Smooth muscle cell (in vitro differentiated cells): ENCODE data around the gene FLT4. TPM values are rescaled to one million over a fixed set of nuclear protein-coding genes. Genes with fewer than 3 reads are reported as not detected.

Experiments
- DNase-seq: peaks from one replicate; lab custom pipeline; 2025; ENCODE audit not compliant: unreplicated experiment; lab: John Stamatoyannopoulos, UW
- H2AFZ ChIP-seq: fragments of 200-600 bp; sonication (generic); 2 replicates; pipeline ENCODE4 v1.6.0; 2016; ENCODE audit warnings: antibody characterized with exemption, low read depth, mild to moderate bottlenecking
- H3F3A ChIP-seq: fragments of 200-600 bp; sonication (generic); 2 replicates; pipeline ENCODE4 v1.6.0; 2017; ENCODE audit warnings: antibody characterized with exemption, low read depth
- H3K27ac ChIP-seq: fragments of 200-600 bp; sonication (generic); 2 replicates; pipeline ENCODE4 v1.5.1; 2016; ENCODE audit warnings: low read depth, mild to moderate bottlenecking
- H3K27me3 ChIP-seq: fragments of 200-600 bp; sonication (generic); 2 replicates; pipeline ENCODE4 v1.6.1; 2016; ENCODE audit warnings: low read depth, mild to moderate bottlenecking
- H3K36me3 ChIP-seq: fragments of 200-600 bp; sonication (generic); 2 replicates; pipeline ENCODE4 v1.5.1; 2016; ENCODE audit warnings: low read depth
- H3K4me1 ChIP-seq: fragments of 200-600 bp; sonication (generic); 2 replicates; pipeline ENCODE4 v1.5.1; 2016; ENCODE audit warnings: low read depth
- H3K4me2 ChIP-seq: fragments of 200-600 bp; sonication (generic); 2 replicates; pipeline ENCODE4 v1.6.0; 2016; ENCODE audit warnings: mild to moderate bottlenecking
- H3K4me3 ChIP-seq: fragments of 200-600 bp; sonication (generic); 2 replicates; pipeline ENCODE4 v1.5.1; 2016; ENCODE audit warnings: mild to moderate bottlenecking
- H3K79me2 ChIP-seq: fragments of 200-600 bp; sonication (generic); 2 replicates; pipeline ENCODE4 v1.6.0; 2016; ENCODE audit warnings: low read depth, mild to moderate bottlenecking
- H3K9ac ChIP-seq: fragments of 200-600 bp; sonication (generic); 2 replicates; pipeline ENCODE4 v1.6.0; 2016; ENCODE audit warnings: low read depth
- H3K9me3 ChIP-seq: fragments of 200-600 bp; sonication (generic); replicated peaks from 2 replicates; pipeline ENCODE4 v1.5.1; 2016; ENCODE audit warnings: low read depth
- H4K20me1 ChIP-seq: fragments of 200-600 bp; sonication (generic); 2 replicates; pipeline ENCODE4 v1.6.0; 2016; ENCODE audit warnings: low read depth
- WGBS: methylation state at CpG from one replicate; pipeline ENCODE4 v1.1.7; 2016; ENCODE audit warnings: low lambda C conversion rate; 5-methylcytosine and 5-hydroxymethylcytosine counted together
- polyA plus RNA-seq: library from polyadenylated mRNA; unstranded; fragments of >200 nt; fragmentation: Nextera tagmentation; extraction: Ambion mirVana; gene quantifications from 2 replicates; pipeline ENCODE4 v1.2.1, GENCODE V29; 2016
- total RNA-seq: library from RNA; depleted of rRNA; stranded (reverse); fragments of >200 nt; gene quantifications from 2 replicates; pipeline ENCODE4 v1.2.3, GENCODE V29; 2014
- TF ChIP-seq, protein P1 (sequence below): fragments of 200-600 bp; sonication (generic); IDR thresholded peaks from 2 replicates; pipeline ENCODE4 v1.5.1; 2017; ENCODE audit warnings: borderline replicate concordance, mild to moderate bottlenecking, antibody characterized with exemption; ENCODE audit not compliant: insufficient read depth, poor library complexity, severe bottlenecking

The FLT4 gene
- total and polyA plus RNA-seq, 2 experiments from 2014 or later: not detected

DNA sequence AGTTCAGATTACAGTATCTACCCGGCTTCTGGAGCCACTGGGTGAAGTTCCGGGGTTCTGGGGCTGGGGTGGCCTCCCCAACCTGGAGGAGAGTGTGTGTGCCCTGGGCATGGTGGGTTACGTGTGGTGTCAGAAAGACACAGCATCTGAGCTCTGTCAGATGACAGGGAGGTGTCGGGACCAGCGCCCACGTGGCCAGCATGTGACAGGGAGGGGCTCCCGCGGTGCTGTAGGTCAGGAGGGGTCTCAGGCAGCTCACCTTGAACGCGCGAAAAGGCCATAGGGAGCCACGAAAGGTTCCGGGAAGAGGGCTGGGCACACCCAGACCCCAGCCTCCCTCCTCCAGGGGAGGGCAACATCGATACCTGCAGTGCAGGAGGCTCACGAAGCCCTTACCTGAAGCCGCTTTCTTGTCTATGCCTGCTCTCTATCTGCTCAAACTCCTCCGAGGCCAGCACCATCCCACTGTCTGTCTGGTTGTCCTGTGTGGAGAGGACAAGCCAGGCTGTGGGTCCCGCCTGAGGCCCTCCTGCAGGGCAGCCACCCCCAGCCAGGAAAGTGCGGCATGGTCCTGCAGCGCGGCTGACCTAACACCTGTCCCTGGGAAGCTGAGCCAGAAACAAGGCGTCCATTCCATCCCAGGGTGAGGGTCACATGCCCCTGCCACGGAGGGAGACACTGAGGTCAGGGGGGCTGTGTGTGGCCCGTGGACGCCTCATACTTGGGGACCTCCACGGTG lies 40.7 kb downstream of the FLT4 start:
- TF ChIP-seq, protein P1, sequence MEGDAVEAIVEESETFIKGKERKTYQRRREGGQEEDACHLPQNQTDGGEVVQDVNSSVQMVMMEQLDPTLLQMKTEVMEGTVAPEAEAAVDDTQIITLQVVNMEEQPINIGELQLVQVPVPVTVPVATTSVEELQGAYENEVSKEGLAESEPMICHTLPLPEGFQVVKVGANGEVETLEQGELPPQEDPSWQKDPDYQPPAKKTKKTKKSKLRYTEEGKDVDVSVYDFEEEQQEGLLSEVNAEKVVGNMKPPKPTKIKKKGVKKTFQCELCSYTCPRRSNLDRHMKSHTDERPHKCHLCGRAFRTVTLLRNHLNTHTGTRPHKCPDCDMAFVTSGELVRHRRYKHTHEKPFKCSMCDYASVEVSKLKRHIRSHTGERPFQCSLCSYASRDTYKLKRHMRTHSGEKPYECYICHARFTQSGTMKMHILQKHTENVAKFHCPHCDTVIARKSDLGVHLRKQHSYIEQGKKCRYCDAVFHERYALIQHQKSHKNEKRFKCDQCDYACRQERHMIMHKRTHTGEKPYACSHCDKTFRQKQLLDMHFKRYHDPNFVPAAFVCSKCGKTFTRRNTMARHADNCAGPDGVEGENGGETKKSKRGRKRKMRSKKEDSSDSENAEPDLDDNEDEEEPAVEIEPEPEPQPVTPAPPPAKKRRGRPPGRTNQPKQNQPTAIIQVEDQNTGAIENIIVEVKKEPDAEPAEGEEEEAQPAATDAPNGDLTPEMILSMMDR: no peak
- no peak overlapping the region for H3K4me2 ChIP-seq
- no peaks in the 10 kb centered on the region for H4K20me1 ChIP-seq
- H3K27me3 ChIP-seq: no peaks in the 10 kb centered on the region
- H3F3A ChIP-seq: no peaks in the 10 kb centered on the region
- no peaks in the 10 kb centered on the region for H3K36me3 ChIP-seq
- H2AFZ ChIP-seq: no peak overlapping the region
- no peaks in the 10 kb centered on the region for H3K4me1 ChIP-seq
- H3K4me3 ChIP-seq: no peak overlapping the region
- WGBS: 95% methylated on average over 26 of the region's 26 CpGs
- H3K79me2 ChIP-seq: no peaks in the 10 kb centered on the region
- no peak overlapping the region for H3K9ac ChIP-seq
- H3K9me3 ChIP-seq: no peaks in the 10 kb centered on the region
- no peak for DNase-seq
- no peak overlapping the region for H3K27ac ChIP-seq

DNA sequence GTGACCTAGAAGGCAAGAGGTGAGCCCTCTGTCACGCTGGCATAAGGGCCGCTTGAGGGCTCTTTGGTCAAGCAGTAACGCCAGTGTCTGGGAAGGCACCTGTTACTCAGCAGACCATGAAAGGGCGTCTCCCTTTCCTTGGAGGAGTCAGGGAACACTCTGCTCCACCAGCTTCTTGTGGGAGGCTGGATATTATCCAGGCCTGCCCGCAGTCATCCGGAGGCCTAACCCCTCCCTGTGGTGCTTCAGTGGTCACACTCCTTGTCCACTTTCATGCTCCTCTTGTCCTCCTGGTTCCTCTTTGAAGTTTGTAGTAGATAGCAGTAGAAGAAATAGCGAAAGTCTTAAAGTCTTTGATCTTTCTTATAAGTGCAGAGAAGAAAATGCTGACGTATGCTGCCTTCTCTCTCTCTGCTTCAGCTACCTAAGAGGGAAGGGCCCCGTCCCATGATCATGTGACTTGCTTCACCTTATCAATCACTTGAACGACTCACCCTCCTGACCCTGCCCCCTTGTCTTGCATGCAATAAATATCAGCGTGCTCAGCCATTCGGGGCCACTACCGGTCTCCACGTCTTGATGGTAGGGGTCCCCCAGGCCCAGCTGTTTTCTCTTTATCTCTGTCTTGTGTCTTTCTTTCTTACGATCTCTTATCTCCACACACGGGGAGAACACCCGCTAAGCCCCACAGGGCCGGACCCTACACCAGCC lies 41.4 kb downstream of the FLT4 start:
- no peak for DNase-seq
- Histone ChIP-seq H3K4me2 (no peak overlapping the region), H3K27ac (no peak overlapping the region), H2AFZ (no peak overlapping the region), H3K9ac (no peak overlapping the region), H3K79me2 (no peaks in the 10 kb centered on the region), H3K4me3 (no peak overlapping the region), H3K4me1 (no peaks in the 10 kb centered on the region), H3K27me3 (no peaks in the 10 kb centered on the region), H4K20me1 (no peaks in the 10 kb centered on the region), H3F3A (no peaks in the 10 kb centered on the region), H3K9me3 (no peaks in the 10 kb centered on the region), H3K36me3 (no peaks in the 10 kb centered on the region)
- TF ChIP-seq, protein P1: no peak
- WGBS: 68% methylated on average over 18 of the region's 18 CpGs

DNA sequence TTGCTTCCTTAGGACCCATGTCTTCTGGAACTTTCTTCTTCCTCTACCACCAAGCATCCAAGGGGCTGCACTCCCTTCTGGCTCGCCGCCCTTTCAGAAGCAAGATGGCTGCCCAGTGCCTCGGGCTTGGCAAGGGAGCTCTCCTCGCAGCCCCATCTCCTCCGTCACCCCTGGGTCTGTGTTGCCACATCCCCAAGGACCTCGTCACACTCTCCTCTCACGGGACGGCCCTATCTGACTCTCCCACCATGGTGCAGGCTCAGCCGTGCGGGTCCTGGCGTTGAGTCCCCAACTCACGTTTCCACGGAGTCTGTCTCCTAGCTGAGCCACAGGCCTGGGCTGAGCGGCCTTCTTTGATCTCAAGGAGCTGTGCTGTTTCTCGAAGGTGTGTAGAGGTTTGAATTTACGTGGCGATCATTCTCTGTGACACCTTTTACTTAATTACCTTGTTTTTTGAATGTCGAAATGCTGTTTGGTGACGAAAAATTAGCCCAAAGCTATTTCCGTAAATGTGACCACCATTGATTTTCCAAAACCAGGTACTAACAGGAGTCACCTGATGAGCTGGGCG lies 43.1 kb downstream of the FLT4 start:
- Histone ChIP-seq H3K9me3 (no peaks in the 10 kb centered on the region), H3K36me3 (no peaks in the 10 kb centered on the region), H3K9ac (no peak overlapping the region), H4K20me1 (no peaks in the 10 kb centered on the region), H3K27ac (no peak overlapping the region), H3K4me2 (no peak overlapping the region), H3K4me1 (no peaks in the 10 kb centered on the region), H3K4me3 (no peak overlapping the region), H3K27me3 (no peaks in the 10 kb centered on the region), H2AFZ (no peak overlapping the region), H3K79me2 (no peaks in the 10 kb centered on the region), H3F3A (no peaks in the 10 kb centered on the region)
- TF ChIP-seq, protein P1: no peak
- DNase-seq: no peak
- 84% methylated on average over 21 of the region's 21 CpGs for WGBS
